ENCODE measurements around the gene FYN.
"Not testable (repeated sequence)": the region's sequence is repeated elsewhere in the genome, so short reads cannot be mapped to it uniquely, and the experiment has no call there.

The FYN gene

DNA sequence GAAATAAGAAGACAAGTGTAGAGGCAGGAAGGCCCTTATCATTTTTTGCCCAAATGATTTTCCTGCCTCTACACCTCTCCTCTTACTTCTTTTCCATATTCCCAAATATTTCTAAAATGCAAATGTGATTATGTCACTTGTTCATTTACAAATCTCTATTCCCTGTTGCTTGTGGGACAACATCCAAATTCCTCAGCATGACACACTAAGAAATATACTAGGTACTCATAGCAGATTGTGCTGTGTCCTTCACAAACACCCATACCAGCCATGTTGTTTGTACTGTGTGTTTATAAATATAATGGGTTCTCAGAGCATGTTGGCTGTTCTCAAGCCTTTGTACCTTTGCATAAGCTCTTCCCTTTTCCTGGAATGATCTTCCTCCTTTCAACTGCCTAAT is 17.7 kb upstream of the FYN start:
- Histone ChIP-seq H3K9ac (ENCODE audit: insufficient read length) (no peak overlapping the region), H3K36me3 (ENCODE audit: insufficient read depth, low read length) (no peaks in the 10 kb centered on the region), H3K9me3 (ENCODE audit: low read depth, low read length) (no peaks in the 10 kb centered on the region), H3K27ac (no peak overlapping the region), H3K4me3 (no peak overlapping the region)
- TF ChIP-seq POLR2AphosphoS5 (IDR thresholded peaks at IDR 0.05; ENCODE audit: borderline replicate concordance, low read depth, low read length): no peak
- TF ChIP-seq FOXP2 (optimal IDR thresholded peaks at IDR 0.05; ENCODE audit: control extremely low read depth, extremely low read length, insufficient read depth): no peak
- no peak for TF ChIP-seq EZH2 (IDR thresholded peaks at IDR 0.05)
- no peak for DNase-seq (ENCODE audit: low read depth, low spot score)

DNA sequence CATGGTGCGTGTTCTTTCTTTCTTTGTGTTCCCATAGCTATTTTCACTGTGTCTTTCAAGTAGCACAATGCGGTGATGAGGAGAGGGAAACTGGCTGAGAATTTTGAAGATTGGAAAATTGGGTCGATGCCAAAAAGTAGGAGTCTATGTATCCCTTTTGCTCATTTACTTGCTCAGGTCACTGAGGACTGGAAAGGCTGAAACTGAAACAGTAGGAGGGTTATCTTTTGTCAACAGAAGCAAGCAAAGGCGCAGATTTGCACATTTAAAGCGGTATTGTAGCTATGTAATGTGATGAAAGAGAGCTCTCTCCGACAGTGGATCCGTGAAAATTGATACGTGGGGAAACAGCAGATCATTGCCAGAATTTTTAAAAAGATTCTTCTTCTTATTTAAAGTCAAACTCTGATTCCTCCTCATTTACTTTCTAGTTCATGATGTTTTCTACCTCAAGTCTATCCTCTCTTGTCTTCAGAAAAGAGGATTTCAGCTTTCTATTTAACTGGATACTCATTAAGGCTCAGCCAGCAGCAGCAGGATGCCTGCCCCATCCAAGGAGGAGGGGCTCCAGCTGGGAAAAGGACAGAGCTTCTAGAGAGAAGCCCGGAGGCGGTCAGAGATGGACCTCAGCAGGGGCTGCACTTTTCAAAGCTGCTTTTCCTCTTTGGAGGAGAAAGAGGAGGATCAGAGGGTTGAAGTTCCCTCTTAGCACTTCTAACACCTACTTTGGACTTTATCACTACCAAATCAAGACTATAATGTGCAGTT is 15.9 kb upstream of the FYN start:
- Histone ChIP-seq H3K27ac (peak overlapping the region; percentile 93), H3K9me3 (ENCODE audit: low read depth, low read length) (no peaks in the 10 kb centered on the region), H3K36me3 (ENCODE audit: insufficient read depth, low read length) (no peaks in the 10 kb centered on the region), H3K4me3 (peak overlapping the region; percentile 76), H3K9ac (ENCODE audit: insufficient read length) (peak overlapping the region; percentile 72)
- TF ChIP-seq FOXP2 (optimal IDR thresholded peaks at IDR 0.05; ENCODE audit: control extremely low read depth, extremely low read length, insufficient read depth): no peak
- DNase-seq (ENCODE audit: low read depth, low spot score): peak; percentile 72

DNA sequence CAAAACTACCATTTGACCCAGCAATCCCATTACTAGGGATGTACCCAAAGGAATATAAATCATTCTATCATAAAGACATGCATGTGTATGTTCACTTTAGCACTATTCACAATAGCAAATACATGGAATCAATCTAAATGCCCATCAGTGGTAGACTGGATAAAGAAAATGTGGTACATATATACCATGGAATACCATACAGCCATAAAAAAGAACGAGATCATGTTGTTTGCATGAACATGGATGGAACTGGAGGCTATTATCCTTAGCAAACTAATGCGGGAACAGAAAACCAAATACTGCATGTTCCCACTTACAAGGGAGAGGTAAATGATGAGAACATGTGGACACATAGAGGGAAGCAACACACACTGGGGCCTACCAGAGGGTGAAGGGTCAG is 13.5 kb upstream of the FYN start:
- not testable (repeated sequence) for H3K4me3 ChIP-seq; H3K36me3 ChIP-seq (ENCODE audit: insufficient read depth, low read length); H3K9ac ChIP-seq (ENCODE audit: insufficient read length); DNase-seq (ENCODE audit: low read depth, low spot score); H3K9me3 ChIP-seq (ENCODE audit: low read depth, low read length); H3K27ac ChIP-seq

- TF ChIP-seq EZH2 (IDR thresholded peaks at IDR 0.05) (no peak), FOXP2 (optimal IDR thresholded peaks at IDR 0.05; ENCODE audit: control extremely low read depth, extremely low read length, insufficient read depth) (no peak), POLR2AphosphoS5 (IDR thresholded peaks at IDR 0.05; ENCODE audit: borderline replicate concordance, low read depth, low read length) (no peak)
- H3K9me3 ChIP-seq (ENCODE audit: low read depth, low read length): no peaks in the 10 kb centered on the region
- no peak overlapping the region for H3K9ac ChIP-seq (ENCODE audit: insufficient read length)
- H3K27ac ChIP-seq: no peak overlapping the region
- no peak overlapping the region for H3K4me3 ChIP-seq
- H3K36me3 ChIP-seq (ENCODE audit: insufficient read depth, low read length): no peaks in the 10 kb centered on the region
- DNase-seq (ENCODE audit: low read depth, low spot score): no peak
Measured at GRCh38 chr6:111885373-111886027, 12.2 kb upstream of the FYN start.

- TF ChIP-seq EZH2 (IDR thresholded peaks at IDR 0.05): no peak
Measured at GRCh38 chr6:111884068-111884467, 10.8 kb upstream of the FYN start.

GRCh38 chr6:111880181-111880888 is 7.1 kb upstream of the FYN start:
- Histone ChIP-seq H3K36me3 (ENCODE audit: insufficient read depth, low read length) (no peaks in the 10 kb centered on the region), H3K27ac (no peak overlapping the region), H3K9me3 (ENCODE audit: low read depth, low read length) (no peaks in the 10 kb centered on the region), H3K9ac (ENCODE audit: insufficient read length) (no peak overlapping the region), H3K4me3 (no peak overlapping the region)
- no peak for TF ChIP-seq EZH2 (IDR thresholded peaks at IDR 0.05)
- TF ChIP-seq FOXP2 (optimal IDR thresholded peaks at IDR 0.05; ENCODE audit: control extremely low read depth, extremely low read length, insufficient read depth): no peak
- TF ChIP-seq POLR2AphosphoS5 (IDR thresholded peaks at IDR 0.05; ENCODE audit: borderline replicate concordance, low read depth, low read length): no peak
- no peak for DNase-seq (ENCODE audit: low read depth, low spot score)

More at GRCh38 chr6:111884068-111884467, 10.8 kb upstream of the FYN start:
- no peak for DNase-seq (ENCODE audit: low read depth, low spot score)
- Histone ChIP-seq H3K9ac (ENCODE audit: insufficient read length) (no peak overlapping the region), H3K4me3 (no peak overlapping the region), H3K9me3 (ENCODE audit: low read depth, low read length) (no peaks in the 10 kb centered on the region), H3K27ac (no peak overlapping the region), H3K36me3 (ENCODE audit: insufficient read depth, low read length) (no peaks in the 10 kb centered on the region)

DNA sequence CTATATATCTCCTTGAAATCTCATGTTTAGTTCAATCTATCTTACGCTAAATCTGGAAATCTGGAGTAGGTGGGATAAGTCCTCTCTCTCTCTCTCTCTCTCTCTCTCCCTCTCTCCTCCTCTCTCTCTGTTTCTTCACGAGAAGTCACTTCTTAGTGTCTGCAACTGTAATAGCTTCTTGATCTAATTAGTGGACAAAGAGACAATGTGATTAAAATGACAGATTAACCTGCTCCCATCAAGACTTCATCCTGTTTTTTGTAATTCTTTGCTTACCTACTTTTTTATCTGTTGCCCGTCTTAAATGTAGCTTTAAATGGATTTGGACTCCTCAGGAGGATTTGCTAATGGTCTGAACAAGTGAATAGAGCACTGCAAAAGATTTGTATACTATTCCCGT is 2.5 kb upstream of the FYN start:
- H3K4me3 ChIP-seq: no peak overlapping the region
- DNase-seq (ENCODE audit: low read depth, low spot score): no peak
- H3K9ac ChIP-seq (ENCODE audit: insufficient read length): no peak overlapping the region
- no peak for TF ChIP-seq POLR2AphosphoS5 (IDR thresholded peaks at IDR 0.05; ENCODE audit: borderline replicate concordance, low read depth, low read length)
- TF ChIP-seq FOXP2 (optimal IDR thresholded peaks at IDR 0.05; ENCODE audit: control extremely low read depth, extremely low read length, insufficient read depth): no peak
- TF ChIP-seq EZH2 (IDR thresholded peaks at IDR 0.05): no peak
- no peak overlapping the region for H3K27ac ChIP-seq
- H3K36me3 ChIP-seq (ENCODE audit: insufficient read depth, low read length): no peaks in the 10 kb centered on the region; the same call in 1 of the 2 replicates
- H3K9me3 ChIP-seq (ENCODE audit: low read depth, low read length): no peaks in the 10 kb centered on the region

- Histone ChIP-seq H3K9ac (ENCODE audit: insufficient read length) (peak overlapping the region; percentile 59), H3K9me3 (ENCODE audit: low read depth, low read length) (no peaks in the 10 kb centered on the region), H3K4me3 (peak overlapping the region; percentile 82), H3K36me3 (ENCODE audit: insufficient read depth, low read length) (peaks cover 3% of the 10 kb centered on the region; the same call in 1 of the 2 replicates), H3K27ac (peak overlapping the region; percentile 40; the same call in 1 of the 2 replicates)
- TF ChIP-seq POLR2AphosphoS5 (IDR thresholded peaks at IDR 0.05; ENCODE audit: borderline replicate concordance, low read depth, low read length) (no peak), FOXP2 (optimal IDR thresholded peaks at IDR 0.05; ENCODE audit: control extremely low read depth, extremely low read length, insufficient read depth) (no peak)
- no peak for DNase-seq (ENCODE audit: low read depth, low spot score)
Measured at GRCh38 chr6:111874025-111874415, 768 bp upstream of the FYN start.
